Parathyroid adenoma (tissue), 2 donors: Measurements from ENCODE around the gene TMEM151B.
"Not testable (repeated sequence)": the region's sequence is repeated elsewhere in the genome, so short reads cannot be mapped to it uniquely, and the experiment has no call there.

ENCODE experiments used
- H2AFZ ChIP-seq: fragments of 300-600 bp; sonication (generic); one replicate; pipeline ENCODE4 v1.7.0; 2017; ENCODE audit warnings: antibody characterized with exemption, mild to moderate bottlenecking
- H3K27ac ChIP-seq: fragments of 300-600 bp; sonication (generic); one replicate; pipeline ENCODE4 v1.7.0; 2017
- H3K27me3 ChIP-seq: fragments of 300-600 bp; sonication (generic); one replicate; pipeline ENCODE4 v1.7.0; 2017; ENCODE audit warnings: low read length; ENCODE audit not compliant: control insufficient read depth, insufficient read depth
- H3K36me3 ChIP-seq: fragments of 300-600 bp; sonication (generic); one replicate; pipeline ENCODE4 v1.7.0; 2017; ENCODE audit warnings: low read length; ENCODE audit not compliant: control insufficient read depth, insufficient read depth
- H3K4me1 ChIP-seq: fragments of 300-600 bp; sonication (generic); one replicate; pipeline ENCODE4 v1.7.0; 2017; ENCODE audit warnings: control low read depth
- H3K4me2 ChIP-seq: fragments of 300-600 bp; sonication (generic); one replicate; pipeline ENCODE4 v1.7.0; 2017; ENCODE audit warnings: low read length
- H3K4me3 ChIP-seq: fragments of 300-600 bp; sonication (generic); one replicate; pipeline ENCODE4 v1.7.0; 2017; ENCODE audit warnings: low read depth, low read length
- H3K79me2 ChIP-seq: fragments of 300-600 bp; sonication (generic); one replicate; pipeline ENCODE4 v1.7.0; 2017; ENCODE audit warnings: control low read depth
- H3K9ac ChIP-seq: fragments of 300-600 bp; sonication (generic); one replicate; pipeline ENCODE4 v1.7.0; 2017; ENCODE audit warnings: mild to moderate bottlenecking
- H3K9me3 ChIP-seq: fragments of 300-600 bp; sonication (generic); one replicate; pipeline ENCODE4 v1.7.0; 2017; ENCODE audit warnings: low read length; ENCODE audit not compliant: control insufficient read depth
- CTCF ChIP-seq: fragments of 300-600 bp; sonication (generic); IDR thresholded peaks from one replicate; pipeline ENCODE4 v1.7.0; 2017; ENCODE audit warnings: antibody characterized with exemption, mild to moderate bottlenecking
- donor health status: primary hyperparathyroidism.

Gene TMEM151B

GRCh38 chr6:44327096-44327495 lies 56.8 kb downstream of the TMEM151B start:
- no peaks in the 10 kb centered on the region for H3K9me3 ChIP-seq
- no peak for TF ChIP-seq CTCF
- H3K27ac ChIP-seq = no peak overlapping the region

GRCh38 chr6:44327760-44328159 lies 57.5 kb downstream of the TMEM151B start:
- no peak overlapping the region for H2AFZ ChIP-seq

More at GRCh38 chr6:44327096-44327495, 56.8 kb downstream of the TMEM151B start:
- H3K4me1 ChIP-seq = no peaks in the 10 kb centered on the region
- H2AFZ ChIP-seq = no peak overlapping the region
- no peaks in the 10 kb centered on the region for H3K36me3 ChIP-seq
- H3K4me2 ChIP-seq = no peak overlapping the region
- H3K27me3 ChIP-seq = no peaks in the 10 kb centered on the region
- no peak overlapping the region for H3K4me3 ChIP-seq
- H3K79me2 ChIP-seq = no peaks in the 10 kb centered on the region
- no peak overlapping the region for H3K9ac ChIP-seq

DNA sequence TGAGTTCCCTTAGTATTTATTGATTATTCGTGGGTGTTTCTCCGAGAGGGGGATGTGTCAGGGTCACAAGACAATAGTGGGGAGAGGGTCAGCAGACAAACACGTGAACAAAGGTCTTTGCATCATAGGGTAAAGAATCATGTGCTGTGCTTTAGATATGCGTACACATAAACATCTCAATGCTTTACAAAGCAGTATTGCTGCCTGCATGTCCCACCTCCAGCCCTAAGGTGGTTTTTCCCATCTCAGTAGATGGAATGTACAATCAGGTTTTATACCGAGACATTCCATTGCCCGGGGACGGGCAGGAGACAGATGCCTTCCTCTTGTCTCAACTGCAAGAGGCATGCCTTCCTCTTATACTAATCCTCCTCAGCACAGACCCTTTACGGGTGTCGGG lies 58.0 kb downstream of the TMEM151B start:
- not testable (repeated sequence) for H3K9me3 ChIP-seq, H3K36me3 ChIP-seq, H3K27me3 ChIP-seq, H3K27ac ChIP-seq, H3K4me3 ChIP-seq, H3K4me1 ChIP-seq, H2AFZ ChIP-seq, H3K4me2 ChIP-seq, H3K9ac ChIP-seq, H3K79me2 ChIP-seq

More at GRCh38 chr6:44327760-44328159, 57.5 kb downstream of the TMEM151B start:
- Histone ChIP-seq H3K4me1 (no peaks in the 10 kb centered on the region), H3K79me2 (no peaks in the 10 kb centered on the region), H3K4me2 (no peak overlapping the region), H3K4me3 (no peak overlapping the region), H3K36me3 (no peaks in the 10 kb centered on the region), H3K27me3 (no peaks in the 10 kb centered on the region), H3K9me3 (no peaks in the 10 kb centered on the region), H3K27ac (no peak overlapping the region), H3K9ac (no peak overlapping the region)
- TF ChIP-seq CTCF = no peak

DNA sequence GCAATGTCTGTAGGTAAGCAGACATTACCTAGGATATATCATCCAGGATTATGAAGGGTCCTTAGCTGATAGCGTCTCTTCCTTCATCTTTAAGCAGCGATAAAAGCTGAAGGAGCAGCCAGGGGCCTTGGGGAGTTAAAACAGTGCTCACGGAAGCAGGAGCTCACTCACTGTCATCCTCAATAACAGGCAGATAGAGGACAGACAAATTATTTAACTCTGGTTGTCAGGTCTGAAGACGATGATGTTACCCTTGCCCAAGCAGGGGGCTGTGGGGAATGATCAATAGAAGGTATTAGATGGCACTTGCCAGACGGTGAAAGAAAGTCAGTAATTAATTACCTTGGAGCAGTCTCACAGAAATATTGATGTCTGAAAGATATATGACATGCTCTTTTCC lies 59.6 kb downstream of the TMEM151B start:
- Histone ChIP-seq H3K9ac (no peak overlapping the region), H3K4me1 (no peaks in the 10 kb centered on the region), H3K27me3 (no peaks in the 10 kb centered on the region), H3K27ac (no peak overlapping the region), H3K4me2 (no peak overlapping the region), H3K79me2 (no peaks in the 10 kb centered on the region), H2AFZ (no peak overlapping the region), H3K36me3 (no peaks in the 10 kb centered on the region), H3K9me3 (no peaks in the 10 kb centered on the region), H3K4me3 (no peak overlapping the region)
- no peak for TF ChIP-seq CTCF

GRCh38 chr6:44332585-44332984 lies 62.3 kb downstream of the TMEM151B start:
- Histone ChIP-seq H3K4me2 (no peak overlapping the region), H3K79me2 (no peaks in the 10 kb centered on the region)

More at GRCh38 chr6:44332585-44332984, 62.3 kb downstream of the TMEM151B start:
- no peak overlapping the region for H3K27ac ChIP-seq
- no peak overlapping the region for H2AFZ ChIP-seq
- H3K4me3 ChIP-seq = no peak overlapping the region
- H3K27me3 ChIP-seq = no peaks in the 10 kb centered on the region
- H3K4me1 ChIP-seq = no peaks in the 10 kb centered on the region
- H3K9me3 ChIP-seq = no peaks in the 10 kb centered on the region
- H3K36me3 ChIP-seq = no peaks in the 10 kb centered on the region
- TF ChIP-seq CTCF = no peak
- no peak overlapping the region for H3K9ac ChIP-seq
